Caco-2 (cell line): ENCODE measurements around the gene ZFYVE9. TPM values are rescaled to one million over a fixed set of nuclear protein-coding genes. Genes with fewer than 3 reads are reported as not detected.

Source experiments
- BruUV-seq: library from RNA; stranded (reverse); fragments of 400-500 nt; replicated peaks from 2 replicates; lab custom pipeline; 2021; lab: Mats Ljungman, UMichigan
- CTCF ChIA-PET: fragments of 300-600 bp; sonication (Branson Sonifier 250); formaldehyde crosslinking; loops from one replicate; lab custom pipeline; 2022; ENCODE audit warnings: antibody characterized with exemption; lab: Charles Lee
- POLR2A ChIA-PET: fragments of 300-600 bp; sonication (Branson Sonifier 250); formaldehyde crosslinking; loops from one replicate; lab custom pipeline; 2022; ENCODE audit warnings: antibody characterized with exemption; lab: Charles Lee
- DNase-seq, 2 experiments: peaks; one replicate each; pipeline versions ENCODE4 v3.0.0 to v3.0.0-alpha.2; 2020 to 2022
- H3K27me3 ChIP-seq: replicated peaks from 2 replicates; pipeline ENCODE4 v1.6.0; 2011; ENCODE audit warnings: low read length; ENCODE audit not compliant: control insufficient read depth, insufficient read depth
- H3K36me3 ChIP-seq: 2 replicates; pipeline ENCODE4 v1.5.1; 2011; ENCODE audit warnings: low read length; ENCODE audit not compliant: control insufficient read depth, insufficient read depth
- H3K4me1 ChIP-seq: fragments of 250-450 bp; sonication (Bioruptor Pico); 2 replicates; pipeline ENCODE4 v1.5.1; 2020; ENCODE audit warnings: mild to moderate bottlenecking
- H3K4me3 ChIP-seq: 2 replicates; pipeline ENCODE4 v1.5.1; 2011; ENCODE audit warnings: low read depth, mild to moderate bottlenecking, control low read depth, low read length
- H3K9me3 ChIP-seq: fragments of 250-450 bp; sonication (Bioruptor Pico); 2 replicates; pipeline ENCODE4 v1.5.1; 2020; ENCODE audit warnings: mild to moderate bottlenecking, moderate library complexity
- H3K27ac Mint-ChIP-seq: one replicate; pipeline ENCODE4 v1.8.0; 2022; ENCODE audit warnings: mixed read lengths; ENCODE audit not compliant: unreplicated experiment
- H3K27me3 Mint-ChIP-seq: one replicate; pipeline ENCODE4 v1.8.0; 2022; ENCODE audit warnings: mixed read lengths; ENCODE audit not compliant: insufficient read depth, unreplicated experiment
- H3K36me3 Mint-ChIP-seq: one replicate; pipeline ENCODE4 v1.8.0; 2022; ENCODE audit warnings: mild to moderate bottlenecking, mixed read lengths; ENCODE audit not compliant: insufficient read depth, unreplicated experiment
- H3K4me1 Mint-ChIP-seq: one replicate; pipeline ENCODE4 v1.8.0; 2022; ENCODE audit warnings: low read depth, mixed read lengths; ENCODE audit not compliant: unreplicated experiment
- H3K4me3 Mint-ChIP-seq: one replicate; pipeline ENCODE4 v1.8.0; 2022; ENCODE audit warnings: mild to moderate bottlenecking, moderate library complexity, mixed read lengths; ENCODE audit not compliant: unreplicated experiment
- H3K9me3 Mint-ChIP-seq: one replicate; pipeline ENCODE4 v1.8.0; 2022; ENCODE audit warnings: mixed read lengths; ENCODE audit not compliant: unreplicated experiment
- intact Hi-C: fragments of 100-400 bp; cut with micrococcal nuclease; formaldehyde crosslinking; loops from one replicate; pipeline ENCODE4 v1.10.0; 2022; ENCODE audit not compliant: unreplicated experiment
- total RNA-seq: library from RNA; stranded (reverse); gene quantifications from 2 replicates; pipeline ENCODE4 v1.2.3, GENCODE V29; 2022
- TF ChIP-seq, protein P1 (sequence below), 2 experiments: fragments of 200-600 bp in 1 of 2; IDR thresholded peaks; 1 replicate in 1 of 2; 2 replicates in 1 of 2; pipeline versions ENCODE4 v1.5.1 to v1.8.0; 2011 to 2022; ENCODE audit warnings: antibody characterized with exemption in 1 of 2, control low read depth in 1 of 2, inconsistent platforms in 1 of 2, low read depth in 1 of 2, low read length in 1 of 2, mild to moderate bottlenecking in 1 of 2, moderate library complexity in 1 of 2; ENCODE audit not compliant: insufficient read depth in 1 of 2, severe bottlenecking in 1 of 2, unreplicated experiment in 1 of 2

Gene ZFYVE9
- total RNA-seq, 1 experiment from 2014 or later: 18.4 TPM

DNA sequence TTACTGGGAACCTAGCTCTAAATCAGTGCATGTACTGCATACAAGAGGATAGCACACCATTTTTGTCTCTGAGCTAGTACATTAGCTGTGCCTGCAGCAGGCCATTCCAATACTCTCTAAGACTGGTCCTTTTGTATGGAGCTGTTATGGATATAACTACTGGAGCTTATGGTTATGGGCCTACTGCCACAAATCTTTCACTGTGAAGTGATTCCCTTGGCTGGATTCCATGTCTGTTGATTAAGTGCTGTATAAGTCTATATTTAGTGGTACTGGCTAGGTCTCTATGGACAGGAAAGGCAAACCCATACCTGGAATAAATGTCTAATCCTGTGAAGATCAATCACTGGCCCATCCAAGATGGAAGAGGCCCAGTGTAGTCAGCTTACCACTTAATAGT, 12.0 kb downstream of the ZFYVE9 start:
- TF ChIP-seq, protein P1, sequence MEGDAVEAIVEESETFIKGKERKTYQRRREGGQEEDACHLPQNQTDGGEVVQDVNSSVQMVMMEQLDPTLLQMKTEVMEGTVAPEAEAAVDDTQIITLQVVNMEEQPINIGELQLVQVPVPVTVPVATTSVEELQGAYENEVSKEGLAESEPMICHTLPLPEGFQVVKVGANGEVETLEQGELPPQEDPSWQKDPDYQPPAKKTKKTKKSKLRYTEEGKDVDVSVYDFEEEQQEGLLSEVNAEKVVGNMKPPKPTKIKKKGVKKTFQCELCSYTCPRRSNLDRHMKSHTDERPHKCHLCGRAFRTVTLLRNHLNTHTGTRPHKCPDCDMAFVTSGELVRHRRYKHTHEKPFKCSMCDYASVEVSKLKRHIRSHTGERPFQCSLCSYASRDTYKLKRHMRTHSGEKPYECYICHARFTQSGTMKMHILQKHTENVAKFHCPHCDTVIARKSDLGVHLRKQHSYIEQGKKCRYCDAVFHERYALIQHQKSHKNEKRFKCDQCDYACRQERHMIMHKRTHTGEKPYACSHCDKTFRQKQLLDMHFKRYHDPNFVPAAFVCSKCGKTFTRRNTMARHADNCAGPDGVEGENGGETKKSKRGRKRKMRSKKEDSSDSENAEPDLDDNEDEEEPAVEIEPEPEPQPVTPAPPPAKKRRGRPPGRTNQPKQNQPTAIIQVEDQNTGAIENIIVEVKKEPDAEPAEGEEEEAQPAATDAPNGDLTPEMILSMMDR (IDR thresholded peaks at IDR 0.05; ENCODE audit: insufficient read depth in 1 of 2, low read depth in 1 of 2, low read length in 1 of 2, severe bottlenecking in 1 of 2, unreplicated experiment in 1 of 2): no peak
- ChIA-PET CTCF (no interaction called here), POLR2A (no interaction called here)
- Mint-ChIP-seq H3K9me3 (no peaks in the 10 kb centered on the region), H3K4me3 (no peak overlapping the region), H3K27me3 (no peaks in the 10 kb centered on the region), H3K27ac (no peak overlapping the region), H3K36me3 (no peaks in the 10 kb centered on the region), H3K4me1 (no peaks in the 10 kb centered on the region)
- no peak overlapping the region for H3K4me3 ChIP-seq
- intact Hi-C loops: no loop called here
- H3K9me3 ChIP-seq: no peaks in the 10 kb centered on the region
- H3K27me3 ChIP-seq: no peaks in the 10 kb centered on the region
- no TSS peak for BruUV-seq
- no peak for DNase-seq
- no peaks in the 10 kb centered on the region for H3K36me3 ChIP-seq
- H3K4me1 ChIP-seq: no peaks in the 10 kb centered on the region

DNA sequence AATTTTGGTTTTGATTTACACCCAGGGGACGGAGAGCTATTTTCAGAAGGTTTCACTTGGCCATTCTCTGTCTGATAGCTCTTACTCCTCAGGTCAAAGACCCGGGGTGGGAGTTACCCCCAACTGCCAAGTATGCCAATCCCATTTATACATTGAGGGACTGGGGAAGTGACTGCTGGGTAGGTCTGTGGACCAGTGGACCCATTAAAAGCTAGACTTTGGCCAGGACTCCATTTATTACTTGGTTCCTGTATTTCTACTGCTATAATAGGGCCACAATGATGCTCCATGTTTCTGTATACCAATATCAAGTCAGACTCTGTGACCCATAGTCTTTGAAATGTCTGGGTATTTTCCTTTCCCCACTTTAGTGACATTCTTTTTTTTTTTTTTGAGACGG, 14.6 kb downstream of the ZFYVE9 start:
- Histone ChIP-seq H3K4me3 (no peak overlapping the region), H3K27me3 (no peaks in the 10 kb centered on the region), H3K4me1 (no peaks in the 10 kb centered on the region), H3K36me3 (no peaks in the 10 kb centered on the region), H3K9me3 (no peaks in the 10 kb centered on the region)
- CTCF ChIA-PET: no interaction called here
- no peak for DNase-seq
- TF ChIP-seq, protein P1 (IDR thresholded peaks at IDR 0.05; ENCODE audit: insufficient read depth in 1 of 2, low read depth in 1 of 2, low read length in 1 of 2, severe bottlenecking in 1 of 2, unreplicated experiment in 1 of 2): no peak
- H3K4me3 Mint-ChIP-seq: no peak overlapping the region
- H3K9me3 Mint-ChIP-seq: no peaks in the 10 kb centered on the region
- no peak overlapping the region for H3K27ac Mint-ChIP-seq
- POLR2A ChIA-PET: no interaction called here
- intact Hi-C loops: no loop called here
- H3K27me3 Mint-ChIP-seq: no peaks in the 10 kb centered on the region
- no peaks in the 10 kb centered on the region for H3K4me1 Mint-ChIP-seq
- peaks cover 4% of the 10 kb centered on the region for H3K36me3 Mint-ChIP-seq
- BruUV-seq: no TSS peak

DNA sequence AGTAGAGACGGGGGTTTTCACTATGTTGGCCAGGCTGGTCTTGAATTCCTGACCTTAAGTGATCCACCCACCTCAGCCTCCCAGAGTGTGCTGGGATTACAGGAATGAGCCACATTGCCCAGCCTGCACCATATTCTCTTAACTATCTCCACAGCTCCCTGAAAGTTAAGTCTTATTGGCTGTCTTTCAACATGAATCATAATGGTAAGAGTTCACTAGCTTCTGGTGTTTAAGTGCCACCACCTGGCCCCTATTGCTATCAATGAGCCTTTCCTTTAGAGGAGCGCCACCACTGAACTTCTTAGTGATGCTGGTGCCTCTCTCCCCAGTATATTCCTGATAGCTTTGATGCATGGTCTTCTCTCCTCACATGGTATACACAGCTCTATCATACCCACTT, 15.7 kb downstream of the ZFYVE9 start:
- ChIA-PET POLR2A (no interaction called here), CTCF (no interaction called here)
- no peaks in the 10 kb centered on the region for H3K4me1 ChIP-seq
- Mint-ChIP-seq H3K27me3 (no peaks in the 10 kb centered on the region), H3K27ac (no peak overlapping the region), H3K4me1 (no peaks in the 10 kb centered on the region), H3K36me3 (peaks cover 4% of the 10 kb centered on the region), H3K4me3 (no peak overlapping the region), H3K9me3 (no peaks in the 10 kb centered on the region)
- no peaks in the 10 kb centered on the region for H3K36me3 ChIP-seq
- no TSS peak for BruUV-seq
- no peaks in the 10 kb centered on the region for H3K27me3 ChIP-seq
- TF ChIP-seq, protein P1 (IDR thresholded peaks at IDR 0.05; ENCODE audit: insufficient read depth in 1 of 2, low read depth in 1 of 2, low read length in 1 of 2, severe bottlenecking in 1 of 2, unreplicated experiment in 1 of 2): no peak
- DNase-seq: no peak
- H3K4me3 ChIP-seq: no peak overlapping the region
- intact Hi-C loops: no loop called here
- no peaks in the 10 kb centered on the region for H3K9me3 ChIP-seq
